GM23248 (cell line): ENCODE measurements around the gene MED22. TPM values are rescaled to one million over a fixed set of nuclear protein-coding genes. Genes with fewer than 3 reads are reported as not detected.

ENCODE experiments used
- DNase-seq: peaks from one replicate; pipeline ENCODE4 v3.0.0-alpha.2; 2015
- H2AFZ ChIP-seq: fragments of 200-600 bp; sonication (generic); 2 replicates; pipeline ENCODE4 v1.6.1; 2016; ENCODE audit warnings: antibody characterized with exemption
- H3F3A ChIP-seq: fragments of 200-600 bp; sonication (generic); 2 replicates; pipeline ENCODE4 v1.6.1; 2016; ENCODE audit warnings: mild to moderate bottlenecking, antibody characterized with exemption, mixed run types; ENCODE audit not compliant: insufficient read depth
- H3K27ac ChIP-seq: fragments of 200-600 bp; sonication (generic); 2 replicates; pipeline ENCODE4 v1.5.1; 2016; ENCODE audit warnings: mild to moderate bottlenecking
- H3K27me3 ChIP-seq: fragments of 200-600 bp; sonication (generic); replicated peaks from 2 replicates; pipeline ENCODE4 v1.6.1; 2016; ENCODE audit warnings: mild to moderate bottlenecking; ENCODE audit not compliant: insufficient read depth
- H3K36me3 ChIP-seq: fragments of 200-600 bp; sonication (generic); 2 replicates; pipeline ENCODE4 v1.6.1; 2016; ENCODE audit warnings: low read depth, mild to moderate bottlenecking
- H3K4me1 ChIP-seq: fragments of 200-600 bp; sonication (generic); 2 replicates; pipeline ENCODE4 v1.6.1; 2016; ENCODE audit warnings: mild to moderate bottlenecking; ENCODE audit not compliant: insufficient read depth
- H3K4me2 ChIP-seq: fragments of 200-600 bp; sonication (generic); one replicate; pipeline ENCODE4 v1.6.1; 2016; ENCODE audit warnings: mild to moderate bottlenecking; ENCODE audit not compliant: unreplicated experiment
- H3K4me3 ChIP-seq: fragments of 200-600 bp; sonication (generic); 2 replicates; pipeline ENCODE4 v1.5.1; 2016; ENCODE audit warnings: mild to moderate bottlenecking
- H3K79me2 ChIP-seq: fragments of 200-600 bp; sonication (generic); 2 replicates; pipeline ENCODE4 v1.6.1; 2016; ENCODE audit warnings: mild to moderate bottlenecking; ENCODE audit not compliant: insufficient read depth
- H3K9ac ChIP-seq: fragments of 200-600 bp; sonication (generic); 2 replicates; pipeline ENCODE4 v1.6.1; 2016; ENCODE audit warnings: mild to moderate bottlenecking
- H3K9me2 ChIP-seq: fragments of 200-600 bp; sonication (generic); 2 replicates; pipeline ENCODE4 v1.6.1; 2016; ENCODE audit warnings: mixed run types, mild to moderate bottlenecking, moderate library complexity; ENCODE audit not compliant: insufficient read depth
- H3K9me3 ChIP-seq: fragments of 200-600 bp; sonication (generic); one replicate; pipeline ENCODE4 v1.6.1; 2017; ENCODE audit warnings: low read depth
- H4K20me1 ChIP-seq: fragments of 200-600 bp; sonication (generic); 2 replicates; pipeline ENCODE4 v1.6.0; 2016; ENCODE audit not compliant: insufficient read depth
- EZH2 ChIP-seq: fragments of 200-600 bp; sonication (generic); IDR thresholded peaks from 2 replicates; pipeline ENCODE4 v1.6.1; 2018; ENCODE audit warnings: antibody characterized with exemption, mild to moderate bottlenecking; ENCODE audit not compliant: insufficient read depth, poor library complexity, severe bottlenecking
- EZH2phosphoT487 ChIP-seq: fragments of 200-600 bp; sonication (generic); IDR thresholded peaks from 2 replicates; pipeline ENCODE4 v1.6.1; 2018; ENCODE audit warnings: antibody characterized with exemption, moderate library complexity, mild to moderate bottlenecking, low read depth; ENCODE audit not compliant: insufficient read depth
- WGBS, 2 experiments: methylation state at CpG; one replicate each; pipeline ENCODE4 v1.1.6; 2015 to 2017; ENCODE audit warnings: low lambda C conversion rate in 2 of 2, low coverage in 1 of 2; ENCODE audit errors: missing lambda C conversion rate in 2 of 2; 5-methylcytosine and 5-hydroxymethylcytosine counted together
- in situ Hi-C: fragments of 300-500 bp; cut with MboI; formaldehyde crosslinking; loops from 2 replicates; pipeline ENCODE4 v1.15.0; 2020
- polyA plus RNA-seq: library from polyadenylated mRNA; unstranded; fragments of >200 nt; fragmentation: Nextera tagmentation; extraction: Ambion mirVana; gene quantifications from 2 replicates; pipeline ENCODE4 v1.2.1, GENCODE V29; 2016
- total RNA-seq: library from RNA; depleted of rRNA; stranded (reverse); fragments of >200 nt; shearing (Covaris generic); gene quantifications from 2 replicates; pipeline ENCODE4 v1.2.3, GENCODE V29; 2014

Gene MED22
- total and polyA plus RNA-seq, 2 experiments from 2014 or later, result 14.1 to 28.6 TPM

- Histone ChIP-seq H3K9ac (no peak overlapping the region), H3K36me3 (peaks cover 38% of the 10 kb centered on the region), H3F3A (peaks cover 72% of the 10 kb centered on the region), H3K9me2 (no peaks in the 10 kb centered on the region), H3K4me1 (peaks cover 20% of the 10 kb centered on the region), H2AFZ (no peak overlapping the region), H3K27me3 (no peaks in the 10 kb centered on the region), H3K27ac (no peak overlapping the region), H3K4me3 (no peak overlapping the region), H3K4me2 (no peak overlapping the region), H3K79me2 (peaks cover 60% of the 10 kb centered on the region), H3K9me3 (no peaks in the 10 kb centered on the region), H4K20me1 (no peaks in the 10 kb centered on the region)
- in situ Hi-C loops, result no loop called here
- no peak for TF ChIP-seq EZH2phosphoT487
- TF ChIP-seq EZH2, result no peak
- 64 to 69% methylated on average over 8 of the region's 8 CpGs for WGBS, 2 experiments
- DNase-seq, result no peak
These were observed 4.9 kb upstream of the MED22 start for GRCh38 chr9:133352635-133353340.

GRCh38 chr9:133351908-133352634, 4.1 kb upstream of the MED22 start:
- peaks cover 20% of the 10 kb centered on the region for H3K4me1 ChIP-seq
- in situ Hi-C loops, result no loop called here
- H3K4me2 ChIP-seq, result no peak overlapping the region
- H3K9me3 ChIP-seq, result no peaks in the 10 kb centered on the region
- no peaks in the 10 kb centered on the region for H4K20me1 ChIP-seq
- no peaks in the 10 kb centered on the region for H3K27me3 ChIP-seq
- no peak overlapping the region for H3K4me3 ChIP-seq
- peak overlapping the region; percentile 40 for H3K27ac ChIP-seq
- 78 to 82% methylated on average over 14 of the region's 14 CpGs for WGBS, 2 experiments
- H3K9me2 ChIP-seq, result no peaks in the 10 kb centered on the region
- no peak overlapping the region for H3K9ac ChIP-seq
- peaks cover 67% of the 10 kb centered on the region for H3F3A ChIP-seq
- DNase-seq, result peak; percentile 78
- TF ChIP-seq EZH2 (no peak), EZH2phosphoT487 (no peak)
- no peak overlapping the region for H2AFZ ChIP-seq
- peaks cover 38% of the 10 kb centered on the region for H3K36me3 ChIP-seq
- peaks cover 57% of the 10 kb centered on the region for H3K79me2 ChIP-seq

DNA sequence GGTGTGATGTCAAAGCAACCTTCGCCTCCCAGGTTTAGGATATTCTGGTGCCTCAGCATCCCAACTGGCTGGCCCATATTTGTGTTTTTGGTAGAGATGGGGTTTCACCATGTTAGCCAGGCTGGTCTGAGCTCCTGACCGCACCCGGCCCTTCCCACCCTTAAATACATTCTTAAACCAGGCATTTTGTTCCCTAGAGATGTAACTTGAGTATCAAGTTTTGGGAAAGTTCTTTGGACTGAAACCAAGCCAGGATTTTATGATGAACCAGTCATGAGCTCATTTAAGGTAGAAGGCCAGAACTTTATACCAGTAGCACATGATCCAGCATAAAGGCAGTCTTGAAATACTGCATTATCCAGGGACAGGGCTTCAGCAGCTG, 3.6 kb upstream of the MED22 start:
- Histone ChIP-seq H3K4me2 (no peak overlapping the region), H3K9me2 (no peaks in the 10 kb centered on the region), H3K4me1 (peaks cover 21% of the 10 kb centered on the region), H3K79me2 (peaks cover 61% of the 10 kb centered on the region), H3K9me3 (no peaks in the 10 kb centered on the region), H3K27me3 (no peaks in the 10 kb centered on the region), H3K9ac (no peak overlapping the region), H3F3A (peaks cover 67% of the 10 kb centered on the region), H3K27ac (peak overlapping the region; percentile 40), H4K20me1 (no peaks in the 10 kb centered on the region), H2AFZ (no peak overlapping the region), H3K36me3 (peaks cover 38% of the 10 kb centered on the region), H3K4me3 (no peak overlapping the region)
- no peak for TF ChIP-seq EZH2phosphoT487
- no peak for TF ChIP-seq EZH2
- 77 to 88% methylated on average over 3 of the region's 3 CpGs for WGBS, 2 experiments
- no peak for DNase-seq
- in situ Hi-C loops, result no loop called here

DNA sequence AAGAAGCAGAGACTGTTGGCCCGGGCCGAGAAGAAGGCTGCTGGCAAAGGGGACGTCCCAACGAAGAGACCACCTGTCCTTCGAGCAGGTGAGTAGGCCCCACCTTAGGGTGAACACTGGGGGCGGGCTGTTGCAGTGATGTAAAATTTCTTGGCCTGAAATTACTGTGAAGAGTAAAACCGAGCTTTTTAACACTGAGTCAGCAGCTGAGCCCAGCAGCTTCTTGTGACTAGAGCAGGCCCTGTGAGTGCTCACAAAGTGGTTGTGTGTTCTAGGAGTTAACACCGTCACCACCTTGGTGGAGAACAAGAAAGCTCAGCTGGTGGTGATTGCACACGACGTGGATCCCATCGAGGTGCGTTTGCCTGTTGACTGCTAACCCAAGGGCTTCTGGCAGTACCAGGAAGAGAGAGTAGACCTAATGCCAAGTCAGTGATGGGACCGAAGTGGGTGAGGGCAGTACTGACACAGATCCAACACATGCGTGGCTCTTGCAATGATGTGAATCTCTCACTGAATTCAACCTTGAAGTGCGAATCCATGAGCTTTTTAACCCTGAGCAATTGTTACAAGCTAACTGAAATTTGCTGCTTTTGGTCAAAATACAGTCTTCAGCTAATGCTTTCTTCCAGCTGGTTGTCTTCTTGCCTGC, 2.2 kb upstream of the MED22 start:
- H3K9me3 ChIP-seq, result no peaks in the 10 kb centered on the region
- H3K36me3 ChIP-seq, result peaks cover 38% of the 10 kb centered on the region
- peak overlapping the region; percentile 98 for H3K4me3 ChIP-seq
- WGBS, 2 experiments, result 71 to 73% methylated on average over 15 of the region's 15 CpGs
- H3K27ac ChIP-seq, result peak overlapping the region; percentile 94
- TF ChIP-seq EZH2, result no peak
- no peak for TF ChIP-seq EZH2phosphoT487
- H3K4me1 ChIP-seq, result peaks cover 19% of the 10 kb centered on the region
- no peaks in the 10 kb centered on the region for H4K20me1 ChIP-seq
- H3F3A ChIP-seq, result peaks cover 60% of the 10 kb centered on the region
- no peaks in the 10 kb centered on the region for H3K27me3 ChIP-seq
- H2AFZ ChIP-seq, result no peak overlapping the region
- H3K4me2 ChIP-seq, result peak overlapping the region; percentile 100
- DNase-seq, result peak; percentile 56
- H3K79me2 ChIP-seq, result peaks cover 64% of the 10 kb centered on the region
- in situ Hi-C loops, result no loop called here
- H3K9ac ChIP-seq, result peak overlapping the region; percentile 99
- no peaks in the 10 kb centered on the region for H3K9me2 ChIP-seq
